Stomach (tissue), 9 donors: ENCODE results near the gene FBN2. TPM values are rescaled to one million over a fixed set of nuclear protein-coding genes. Genes with fewer than 3 reads are reported as not detected.

Source experiments
- DNase-seq, 2 donors: peaks; one replicate each; pipeline versions ENCODE4 v3.0.0 to v3.0.0-alpha.2; 2013 to 2019
- H3K27ac ChIP-seq, 5 donors: fragments of 200-600 bp in 4 of 5; sonication (generic) in 4 of 5; one replicate each; pipeline ENCODE4 v1.5.1; 2013 to 2019; ENCODE audit warnings: mild to moderate bottlenecking in 1 of 5, moderate library complexity in 1 of 5
- H3K27me3 ChIP-seq, 3 donors: fragments of 200-600 bp; sonication (generic); one replicate each; pipeline ENCODE4 v1.5.1; 2017 to 2019; ENCODE audit warnings: mixed run types in 1 of 3
- H3K36me3 ChIP-seq, 4 donors: fragments of 200-600 bp; sonication (generic); 1 replicate in 3 of 4; 2 replicates in 1 of 4; pipeline ENCODE4 v1.5.1; 2016 to 2019
- H3K4me1 ChIP-seq, 4 donors: fragments of 200-600 bp; sonication (generic); one replicate each; pipeline ENCODE4 v1.5.1; 2016 to 2019
- H3K4me3 ChIP-seq, 4 donors: fragments of 200-600 bp; sonication (generic) in 3 of 4; one replicate each; pipeline ENCODE4 v1.5.1; 2016 to 2019; ENCODE audit warnings: mild to moderate bottlenecking in 1 of 4
- H3K9me3 ChIP-seq, 4 donors: fragments of 200-600 bp; sonication (generic); one replicate each; pipeline ENCODE4 v1.5.1; 2016 to 2019
- EP300 ChIP-seq: sonication (generic); formaldehyde crosslinking; IDR thresholded peaks from one replicate; pipeline ENCODE4 v1.6.1; 2017; ENCODE audit warnings: antibody characterized with exemption
- POLR2A ChIP-seq, 4 donors: fragments of 450-650 bp; IDR thresholded peaks; one replicate each; pipeline ENCODE4 v1.6.1; 2016; ENCODE audit warnings: antibody characterized with exemption in 4 of 4, control low read depth in 2 of 4, mild to moderate bottlenecking in 1 of 4, moderate library complexity in 1 of 4
- POLR2AphosphoS5 ChIP-seq, 3 donors: sonication (generic); formaldehyde crosslinking; IDR thresholded peaks; one replicate each; pipeline ENCODE4 v1.6.1; 2016; ENCODE audit warnings: antibody characterized with exemption in 3 of 3
- WGBS, 5 donors: extraction: QIAGEN DNeasy Blood & Tissue Kit in 3 of 5; methylation state at CpG; one replicate each; pipeline versions ENCODE4 v1.1.5 to v1.1.7; 2013 to 2018; 5-methylcytosine and 5-hydroxymethylcytosine counted together
- intact Hi-C: fragments of 100-400 bp; cut with DNase I; formaldehyde crosslinking; loops from one replicate; pipeline ENCODE4 v1.15.1; 2023; ENCODE audit warnings: low total_unique reads
- polyA plus RNA-seq, 3 donors: library from polyadenylated mRNA; stranded (reverse); fragments of 200-250 nt; gene quantifications; one replicate each; pipeline ENCODE4 v1.2.3, GENCODE V29; 2013
- total RNA-seq, 5 donors: library from RNA; depleted of rRNA; stranded (reverse); fragments of >200 nt; gene quantifications; one replicate each; pipeline versions ENCODE4 v1.1.0 to v1.2.3, GENCODE V29; 2014 to 2016
- TF ChIP-seq, protein P1 (sequence below), 7 experiments: fragments of 450-650 bp in 4 of 7; fragments of 200-600 bp in 3 of 7; sonication (generic) in 3 of 7; IDR thresholded peaks; one replicate each; pipeline ENCODE4 v1.5.1; 2016 to 2019; ENCODE audit warnings: antibody characterized with exemption in 7 of 7, control low read depth in 2 of 7, mild to moderate bottlenecking in 1 of 7
- donor health status: healthy with polysubstance abuse.
- donor health status: Bipolar disorder and iron deficiency.
- donor health status: healthy.

The FBN2 gene
- total and polyA plus RNA-seq, 8 donors, result under 0.01 to 42.8 (median 1.9) TPM

GRCh38 chr5:128528637-128529255 lies 9.3 kb downstream of the FBN2 start:
- DNase-seq, result no peak
- intact Hi-C loops, result no loop called here
- TF ChIP-seq POLR2A (IDR thresholded peaks at IDR 0.05), result no peak
- no peak for TF ChIP-seq EP300
- TF ChIP-seq, protein P1, sequence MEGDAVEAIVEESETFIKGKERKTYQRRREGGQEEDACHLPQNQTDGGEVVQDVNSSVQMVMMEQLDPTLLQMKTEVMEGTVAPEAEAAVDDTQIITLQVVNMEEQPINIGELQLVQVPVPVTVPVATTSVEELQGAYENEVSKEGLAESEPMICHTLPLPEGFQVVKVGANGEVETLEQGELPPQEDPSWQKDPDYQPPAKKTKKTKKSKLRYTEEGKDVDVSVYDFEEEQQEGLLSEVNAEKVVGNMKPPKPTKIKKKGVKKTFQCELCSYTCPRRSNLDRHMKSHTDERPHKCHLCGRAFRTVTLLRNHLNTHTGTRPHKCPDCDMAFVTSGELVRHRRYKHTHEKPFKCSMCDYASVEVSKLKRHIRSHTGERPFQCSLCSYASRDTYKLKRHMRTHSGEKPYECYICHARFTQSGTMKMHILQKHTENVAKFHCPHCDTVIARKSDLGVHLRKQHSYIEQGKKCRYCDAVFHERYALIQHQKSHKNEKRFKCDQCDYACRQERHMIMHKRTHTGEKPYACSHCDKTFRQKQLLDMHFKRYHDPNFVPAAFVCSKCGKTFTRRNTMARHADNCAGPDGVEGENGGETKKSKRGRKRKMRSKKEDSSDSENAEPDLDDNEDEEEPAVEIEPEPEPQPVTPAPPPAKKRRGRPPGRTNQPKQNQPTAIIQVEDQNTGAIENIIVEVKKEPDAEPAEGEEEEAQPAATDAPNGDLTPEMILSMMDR (IDR thresholded peaks at IDR 0.05), result no peak
- TF ChIP-seq POLR2AphosphoS5 (IDR thresholded peaks at IDR 0.05), result no peak
- no peak overlapping the region for H3K27ac ChIP-seq
- no peaks in the 10 kb centered on the region for H3K36me3 ChIP-seq
- no peak overlapping the region for H3K4me3 ChIP-seq
- WGBS, 5 donors, result 80 to 88% (median 85%) methylated on average over 5 of the region's 5 CpGs
- no peaks in the 10 kb centered on the region for H3K4me1 ChIP-seq
- no peaks in the 10 kb centered on the region for H3K9me3 ChIP-seq
- H3K27me3 ChIP-seq, result no peaks in the 10 kb centered on the region

DNA sequence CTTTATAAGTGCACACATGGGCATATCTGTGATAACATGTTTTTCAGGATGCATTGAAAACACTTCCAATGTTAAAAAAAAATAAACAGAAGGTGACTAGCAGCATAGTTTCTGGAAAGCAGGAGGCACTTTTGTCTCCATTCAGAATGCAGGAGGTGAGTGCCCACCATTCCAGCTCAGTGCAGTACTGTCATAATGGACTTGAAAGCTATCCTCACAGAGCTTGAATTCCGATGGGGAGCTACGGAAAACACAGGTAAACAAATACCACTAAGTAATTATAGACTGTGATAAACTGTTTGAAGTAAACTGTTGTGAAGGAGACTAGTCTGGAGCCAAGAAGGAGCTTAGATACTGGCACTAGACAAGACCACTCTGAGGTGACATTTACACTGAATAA lies 9.9 kb downstream of the FBN2 start:
- intact Hi-C loops, result no loop called here
- TF ChIP-seq EP300 (no peak), POLR2A (IDR thresholded peaks at IDR 0.05) (no peak), POLR2AphosphoS5 (IDR thresholded peaks at IDR 0.05) (no peak)
- TF ChIP-seq, protein P1 (IDR thresholded peaks at IDR 0.05), result no peak
- Histone ChIP-seq H3K36me3 (no peaks in the 10 kb centered on the region), H3K4me1 (no peaks in the 10 kb centered on the region), H3K9me3 (no peaks in the 10 kb centered on the region), H3K27me3 (no peaks in the 10 kb centered on the region), H3K27ac (no peak overlapping the region), H3K4me3 (no peak overlapping the region)
- no peak for DNase-seq
- WGBS, 5 donors, result 11 to 37% (median 28%) methylated on average over 2 of the region's 2 CpGs

- Histone ChIP-seq H3K4me3 (no peak overlapping the region), H3K9me3 (no peaks in the 10 kb centered on the region), H3K27ac (no peak overlapping the region), H3K4me1 (no peaks in the 10 kb centered on the region), H3K36me3 (no peaks in the 10 kb centered on the region), H3K27me3 (no peaks in the 10 kb centered on the region)
- intact Hi-C loops, result no loop called here
- no peak for DNase-seq
- TF ChIP-seq POLR2AphosphoS5 (IDR thresholded peaks at IDR 0.05) (no peak), EP300 (no peak), POLR2A (IDR thresholded peaks at IDR 0.05) (no peak)
- TF ChIP-seq, protein P1 (IDR thresholded peaks at IDR 0.05), result no peak
Observed at GRCh38 chr5:128527077-128527476, 11.0 kb downstream of the FBN2 start.

GRCh38 chr5:128522336-128522735 lies 15.7 kb downstream of the FBN2 start:
- Histone ChIP-seq H3K4me3 (no peak overlapping the region), H3K36me3 (no peaks in the 10 kb centered on the region), H3K4me1 (no peaks in the 10 kb centered on the region), H3K9me3 (no peaks in the 10 kb centered on the region), H3K27ac (no peak overlapping the region), H3K27me3 (no peaks in the 10 kb centered on the region)
- intact Hi-C loops, result no loop called here
- no peak for DNase-seq
- 48 to 68% (median 62%) methylated on average over 5 of the region's 5 CpGs for WGBS, 5 donors
- TF ChIP-seq EP300 (no peak), POLR2A (IDR thresholded peaks at IDR 0.05) (no peak), POLR2AphosphoS5 (IDR thresholded peaks at IDR 0.05) (no peak)
- TF ChIP-seq, protein P1 (IDR thresholded peaks at IDR 0.05), result no peak
